Ishikawa (cell line): ENCODE measurements around the gene AFF4.

Experiments
- CEBPB ChIP-seq: IDR thresholded peaks from 2 replicates; pipeline ENCODE4 v1.6.1; 2012
- CREB1 ChIP-seq: IDR thresholded peaks from 2 replicates; pipeline ENCODE4 v1.6.1; 2012; ENCODE audit warnings: low read depth
- EGR1 ChIP-seq: IDR thresholded peaks from 2 replicates; pipeline ENCODE4 v1.6.1; 2012
- EP300 ChIP-seq: IDR thresholded peaks from 2 replicates; pipeline ENCODE4 v1.6.1; 2012; ENCODE audit warnings: borderline replicate concordance
- FOXM1 ChIP-seq: IDR thresholded peaks from 2 replicates; pipeline ENCODE4 v1.6.1; 2012; ENCODE audit warnings: low read depth, borderline replicate concordance
- MAX ChIP-seq: IDR thresholded peaks from 2 replicates; pipeline ENCODE4 v1.6.1; 2012
- NFIC ChIP-seq: IDR thresholded peaks from 2 replicates; pipeline ENCODE4 v1.6.1; 2012
- RAD21 ChIP-seq: IDR thresholded peaks from 2 replicates; pipeline ENCODE4 v1.6.1; 2012; ENCODE audit warnings: low read depth
- REST ChIP-seq: IDR thresholded peaks from 2 replicates; pipeline ENCODE4 v1.6.1; 2012; ENCODE audit warnings: low read depth, mild to moderate bottlenecking
- TAF1 ChIP-seq: IDR thresholded peaks from 2 replicates; pipeline ENCODE4 v1.6.1; 2012; ENCODE audit warnings: low read depth, mild to moderate bottlenecking
- TCF12 ChIP-seq: IDR thresholded peaks from 2 replicates; pipeline ENCODE4 v1.6.1; 2012; ENCODE audit warnings: low read depth
- TEAD4 ChIP-seq: IDR thresholded peaks from 2 replicates; pipeline ENCODE4 v1.6.1; 2012
- USF1 ChIP-seq: IDR thresholded peaks from 2 replicates; pipeline ENCODE4 v1.6.1; 2012
- YY1 ChIP-seq: IDR thresholded peaks from 2 replicates; pipeline ENCODE4 v1.6.1; 2012; ENCODE audit warnings: low read depth
- ZBTB7A ChIP-seq: IDR thresholded peaks from 2 replicates; pipeline ENCODE4 v1.6.1; 2012; ENCODE audit warnings: low read depth

Gene AFF4

GRCh38 chr5:132839426-132840301 is 123.8 kb downstream of the AFF4 start:
- TF ChIP-seq TEAD4 = no peak
- no peak for TF ChIP-seq RAD21

GRCh38 chr5:132838516-132839282 is 124.7 kb downstream of the AFF4 start:
- no peak for TF ChIP-seq TAF1
- no peak for TF ChIP-seq FOXM1
- no peak for TF ChIP-seq USF1

GRCh38 chr5:132837868-132838267 is 125.6 kb downstream of the AFF4 start:
- no peak for TF ChIP-seq NFIC
- no peak for TF ChIP-seq CREB1

- TF ChIP-seq TEAD4 = no peak
- TF ChIP-seq RAD21 = no peak
- no peak for TF ChIP-seq FOXM1
- no peak for TF ChIP-seq NFIC
- no peak for TF ChIP-seq ZBTB7A
- no peak for TF ChIP-seq EGR1
- no peak for TF ChIP-seq EP300
- no peak for TF ChIP-seq YY1
- TF ChIP-seq MAX = no peak
- no peak for TF ChIP-seq CEBPB
- TF ChIP-seq CREB1 = no peak
Observed at GRCh38 chr5:132836852-132837251, 126.6 kb downstream of the AFF4 start.

- no peak for TF ChIP-seq ZBTB7A
- TF ChIP-seq REST = no peak
- TF ChIP-seq YY1 = no peak
- TF ChIP-seq NFIC = no peak
- TF ChIP-seq CREB1 = no peak
- TF ChIP-seq FOXM1 = no peak
Observed at GRCh38 chr5:132834057-132834456, 129.4 kb downstream of the AFF4 start.

- TF ChIP-seq RAD21 = no peak
- TF ChIP-seq MAX = no peak
- TF ChIP-seq CEBPB = no peak
- no peak for TF ChIP-seq REST
- no peak for TF ChIP-seq USF1
- no peak for TF ChIP-seq ZBTB7A
- TF ChIP-seq TEAD4 = no peak
- no peak for TF ChIP-seq EP300
- TF ChIP-seq FOXM1 = no peak
- TF ChIP-seq TAF1 = no peak
- no peak for TF ChIP-seq TCF12
- no peak for TF ChIP-seq CREB1
- TF ChIP-seq EGR1 = no peak
- TF ChIP-seq YY1 = no peak
- TF ChIP-seq NFIC = no peak
Observed at GRCh38 chr5:132832612-132833011, 130.8 kb downstream of the AFF4 start.
